BLaER1 treated with 17β-estradiol and CSF1 and Interleukin-3, amounts not matched to agents 10 nM and 100 nM (cell line): ENCODE results near the gene G6PC2.
A peak's percentile ranks its signal among the peaks of the same experiment; 100 is the strongest.
"Not testable (repeated sequence)": the region's sequence is repeated elsewhere in the genome, so short reads cannot be mapped to it uniquely, and the experiment has no call there.

Source experiments
- H3K27ac ChIP-seq, 11 experiments: shearing (Covaris generic); formaldehyde crosslinking; 2 replicates each; pipeline ENCODE4 v1.8.1; 2022
- H3K27me3 ChIP-seq, 11 experiments: shearing (Covaris generic); formaldehyde crosslinking; 2 replicates each; pipeline ENCODE4 v1.8.1; 2022
- H3K36me3 ChIP-seq, 11 experiments: shearing (Covaris generic); formaldehyde crosslinking; 2 replicates each; pipeline ENCODE4 v1.8.1; 2022
- H3K4me1 ChIP-seq, 10 experiments: shearing (Covaris generic); formaldehyde crosslinking; 2 replicates each; pipeline ENCODE4 v1.8.1; 2022
- H3K4me2 ChIP-seq, 11 experiments: shearing (Covaris generic); formaldehyde crosslinking; 2 replicates each; pipeline ENCODE4 v1.8.1; 2022
- H3K4me3 ChIP-seq, 10 experiments: shearing (Covaris generic); formaldehyde crosslinking; 2 replicates each; pipeline ENCODE4 v1.8.1; 2022
- H3K9ac ChIP-seq, 11 experiments: shearing (Covaris generic); formaldehyde crosslinking; 2 replicates each; pipeline ENCODE4 v1.8.1; 2022
- H3K9me3 ChIP-seq, 11 experiments: shearing (Covaris generic); formaldehyde crosslinking; replicated peaks in 1 of 11; 2 replicates each; pipeline ENCODE4 v1.8.1; 2022
- H4K20me1 ChIP-seq, 11 experiments: shearing (Covaris generic); formaldehyde crosslinking; 2 replicates each; pipeline ENCODE4 v1.8.1; 2022
- Cebpa-rat ChIP-seq, 11 experiments: shearing (Covaris generic); IDR thresholded peaks; 2 replicates each; pipeline ENCODE4 v1.8.1; 2022

Gene G6PC2

DNA sequence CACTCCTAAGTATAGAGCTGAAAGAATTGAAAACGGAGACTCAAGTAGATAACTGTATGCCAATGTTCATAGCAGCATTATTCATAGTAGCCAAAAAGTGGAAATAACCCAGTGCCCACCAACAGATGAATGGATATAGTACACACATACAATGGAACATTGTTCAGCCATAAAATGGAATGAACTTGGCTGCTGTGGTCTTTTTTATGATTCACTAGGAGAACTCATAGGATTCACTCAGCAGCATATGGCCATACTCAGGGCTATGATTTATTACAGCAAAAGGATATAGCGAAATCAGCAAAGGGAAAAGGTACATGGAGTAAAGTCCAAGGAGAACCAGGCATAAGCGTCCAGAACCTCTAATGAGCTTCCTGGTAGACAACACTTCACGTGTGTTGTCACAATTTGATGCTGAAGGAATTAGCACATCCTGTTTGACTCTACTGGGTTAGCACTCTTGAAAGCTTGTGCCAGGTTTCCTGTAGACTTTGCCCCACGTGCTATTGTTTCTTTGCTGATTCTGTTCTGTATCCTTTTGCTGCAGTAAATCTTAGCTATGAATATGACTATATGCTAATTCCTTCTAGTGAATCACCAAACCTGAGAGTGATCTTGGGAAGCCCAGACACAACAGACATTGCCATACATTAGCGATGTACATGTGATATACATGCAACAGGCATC is 26.6 kb upstream of the G6PC2 start:
- no peak overlapping the region for H3K27ac ChIP-seq
- H3K4me2 ChIP-seq = no peak overlapping the region
- H3K9ac ChIP-seq = no peak overlapping the region
- H3K4me1 ChIP-seq = 0 out of 20 replicates have a peak, but pooled peaks cover 0 to 8% (median 0%) of the 10 kb centered on the region in 10 experiments
- H3K4me3 ChIP-seq = no peak overlapping the region
- peaks cover 0 to 18% (median 8%) of the 10 kb centered on the region in 11 experiments; a peak in 9 of 22 replicates for H3K9me3 ChIP-seq
- peaks cover 11 to 61% (median 43%) of the 10 kb centered on the region in 11 experiments; a peak in 21 of 22 replicates for H3K36me3 ChIP-seq
- no peaks in the 10 kb centered on the region for H3K27me3 ChIP-seq
- no peaks in the 10 kb centered on the region for H4K20me1 ChIP-seq
- no peak for TF ChIP-seq Cebpa-rat (IDR thresholded peaks at IDR 0.05)

DNA sequence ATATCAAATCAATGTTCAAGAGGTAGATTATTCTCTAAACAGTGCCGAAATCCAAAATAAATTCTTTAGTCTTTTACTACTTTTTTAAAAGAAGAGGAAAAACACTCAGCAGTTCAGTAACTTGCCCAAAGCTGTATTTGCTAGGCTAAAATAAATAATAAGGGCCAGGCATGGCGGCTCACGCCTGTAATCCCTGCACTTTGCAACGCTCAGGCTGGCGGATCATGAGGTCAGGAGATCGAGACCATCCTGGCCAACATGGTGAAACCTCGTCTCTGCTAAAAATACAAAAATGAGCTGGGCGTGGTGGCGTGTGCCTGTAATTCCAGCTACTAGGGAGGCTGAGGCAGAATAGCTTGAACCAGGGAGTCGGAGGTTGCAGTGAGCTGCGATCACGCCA is 18.9 kb upstream of the G6PC2 start:
- not testable (repeated sequence) for H3K9ac ChIP-seq, H3K4me3 ChIP-seq, H3K4me2 ChIP-seq, H3K27ac ChIP-seq, H3K9me3 ChIP-seq, H4K20me1 ChIP-seq, H3K27me3 ChIP-seq
- Histone ChIP-seq H3K36me3 (peaks cover 0 to 75% (median 52%) of the 10 kb centered on the region in 11 experiments; a peak in 20 of 22 replicates), H3K4me1 (peaks cover 0 to 12% (median 0%) of the 10 kb centered on the region in 10 experiments; a peak in 3 of 20 replicates)

DNA sequence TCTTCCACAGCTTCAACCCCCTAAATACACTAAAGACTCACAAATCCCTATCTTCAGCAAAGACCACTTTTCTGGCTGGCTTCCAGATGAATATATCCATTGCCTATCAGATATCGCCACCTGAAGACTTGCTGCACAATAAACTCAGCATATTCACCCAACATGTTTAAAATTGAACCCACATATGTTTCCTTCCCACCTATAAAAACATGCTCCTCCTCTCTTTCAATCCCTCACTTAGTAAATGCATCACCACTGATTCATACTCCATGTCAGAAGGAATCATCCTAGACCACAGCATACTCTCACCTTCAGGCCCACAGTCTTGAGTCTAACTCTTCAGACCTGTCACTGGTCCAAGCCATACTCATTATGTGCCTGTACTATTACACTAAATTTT is 16.1 kb upstream of the G6PC2 start:
- no peaks in the 10 kb centered on the region for H3K27me3 ChIP-seq
- no peak overlapping the region for H3K9ac ChIP-seq
- H3K36me3 ChIP-seq = peaks cover 0 to 79% (median 58%) of the 10 kb centered on the region in 11 experiments; a peak in 19 of 22 replicates
- H3K27ac ChIP-seq = no peak overlapping the region
- H3K4me2 ChIP-seq = no peak overlapping the region
- peaks cover 0 to 1% (median 0%) of the 10 kb centered on the region in 11 experiments; a peak in 1 of 22 replicates for H3K9me3 ChIP-seq
- peaks cover 9 to 17% (median 10%) of the 10 kb centered on the region in 10 experiments for H3K4me1 ChIP-seq
- H3K4me3 ChIP-seq = no peak overlapping the region
- no peak for TF ChIP-seq Cebpa-rat (IDR thresholded peaks at IDR 0.05)
- H4K20me1 ChIP-seq = no peaks in the 10 kb centered on the region

DNA sequence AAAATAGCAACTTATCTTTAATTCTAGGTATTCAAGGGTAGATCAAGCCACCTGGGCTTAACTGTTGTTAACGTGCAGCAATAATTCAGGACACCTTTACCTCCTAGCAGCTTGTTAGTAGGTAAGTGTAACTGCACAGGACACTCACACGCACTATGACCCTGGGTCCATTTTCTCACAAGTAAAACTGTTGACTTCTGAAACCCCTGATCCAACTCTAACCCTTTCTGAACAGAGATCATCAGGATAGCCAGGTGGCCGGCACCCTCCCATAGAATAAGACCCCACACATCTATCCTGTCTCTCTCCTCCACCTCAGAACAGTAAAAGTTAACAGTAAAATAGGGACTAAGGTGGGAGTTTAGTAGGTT is 11.5 kb upstream of the G6PC2 start:
- H3K27me3 ChIP-seq = no peaks in the 10 kb centered on the region
- peaks cover 0 to 40% (median 38%) of the 10 kb centered on the region in 11 experiments; a peak in 19 of 22 replicates for H3K36me3 ChIP-seq
- TF ChIP-seq Cebpa-rat (IDR thresholded peaks at IDR 0.05) = no peak
- H4K20me1 ChIP-seq = no peaks in the 10 kb centered on the region
- peaks cover 10 to 15% (median 12%) of the 10 kb centered on the region in 10 experiments for H3K4me1 ChIP-seq
- no peaks in the 10 kb centered on the region; a peak in 1 of 22 replicates for H3K9me3 ChIP-seq
- H3K4me3 ChIP-seq = peak overlapping the region; percentile 63 to 87 (median 74)
- peak overlapping the region; percentile 73 to 97 (median 87) for H3K4me2 ChIP-seq
- H3K27ac ChIP-seq = peak overlapping the region in 9 of 11 experiments; percentile 75 to 92 (median 81); a peak in 18 of 22 replicates
- peak overlapping the region; percentile 75 to 93 (median 84) for H3K9ac ChIP-seq

DNA sequence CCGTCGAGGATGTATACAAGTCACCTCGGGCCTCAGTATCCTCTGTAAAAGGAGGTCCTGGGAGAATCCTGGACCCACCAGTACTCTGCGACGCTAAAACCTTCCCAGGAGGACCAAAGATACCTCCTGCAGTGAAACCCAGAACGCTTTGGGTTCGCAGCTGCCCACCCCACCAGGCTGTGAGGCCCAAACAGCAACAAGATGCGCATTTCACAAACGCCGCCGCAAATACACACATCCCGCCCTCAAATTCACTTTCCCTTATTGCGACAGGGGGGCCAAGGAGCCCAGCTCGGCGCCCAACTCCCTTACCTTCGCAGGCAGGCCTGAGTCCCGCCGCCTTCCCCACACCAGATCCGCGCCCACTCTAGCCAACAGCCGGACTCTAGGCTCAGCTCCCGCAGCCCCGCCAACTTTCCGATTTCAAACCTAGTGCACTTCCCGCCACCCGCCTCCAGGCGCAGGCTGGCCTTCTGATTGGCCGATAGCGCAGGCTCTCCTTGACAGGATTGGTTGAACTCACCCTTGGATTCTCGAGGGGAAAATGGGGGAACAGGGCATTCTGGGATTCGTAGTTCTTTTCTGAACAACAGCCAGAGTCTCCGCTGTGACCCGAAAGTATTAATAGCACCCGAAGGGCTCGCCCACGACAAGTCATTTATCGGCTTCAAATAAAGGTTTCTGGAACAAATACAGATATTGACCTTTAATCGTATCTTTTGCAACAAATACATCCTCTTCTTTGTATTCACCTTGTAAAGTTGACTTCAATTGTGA is 10.9 kb upstream of the G6PC2 start, which contains the start of gene SPC25:
TSS of gene SPC25 (minus strand) at position 425 of the 777 bp plus-strand sequence. CDS start 911 bp downstream, outside the sequence.
- Histone ChIP-seq H3K9ac (peak within 1 kb of the TSS; percentile 75 to 93 (median 84)), H3K27ac (peak within 1 kb of the TSS in 9 of 11 experiments; percentile 75 to 92 (median 81); a peak in 18 of 22 replicates), H3K27me3 (no peaks in the 10 kb centered on the region), H3K4me3 (peak within 1 kb of the TSS; percentile 63 to 87 (median 74)), H3K4me1 (peaks cover 10 to 15% (median 12%) of the 10 kb centered on the region in 10 experiments), H3K9me3 (no peaks in the 10 kb centered on the region; a peak in 1 of 22 replicates), H3K4me2 (peak within 1 kb of the TSS; percentile 73 to 97 (median 87)), H3K36me3 (peaks cover 0 to 34% (median 32%) of the 10 kb centered on the region in 11 experiments; a peak in 19 of 22 replicates), H4K20me1 (no peaks in the 10 kb centered on the region)
- no peak for TF ChIP-seq Cebpa-rat (IDR thresholded peaks at IDR 0.05)

DNA sequence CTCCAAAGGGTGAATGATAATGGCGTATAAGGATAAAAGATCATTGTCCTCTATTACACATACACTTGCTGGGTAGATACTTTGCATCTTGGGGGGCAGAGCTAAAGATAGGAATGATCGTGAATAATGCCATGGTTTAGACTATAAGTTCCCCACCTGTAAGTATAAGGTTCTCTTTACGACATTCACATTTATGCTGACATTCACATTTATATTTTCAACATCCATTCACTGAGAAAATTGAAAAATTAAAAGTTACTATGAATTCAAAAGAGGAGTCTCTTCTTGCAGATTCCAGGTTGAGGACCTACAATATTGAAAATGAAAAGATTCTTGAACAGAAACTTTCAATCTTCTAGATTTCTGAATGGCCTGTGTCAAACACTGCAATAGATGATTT is 8.8 kb upstream of the G6PC2 start:
- H3K4me2 ChIP-seq = no peak overlapping the region
- no peak for TF ChIP-seq Cebpa-rat (IDR thresholded peaks at IDR 0.05)
- peaks cover 0 to 14% (median 11%) of the 10 kb centered on the region in 11 experiments; a peak in 16 of 22 replicates for H3K36me3 ChIP-seq
- H3K27me3 ChIP-seq = no peaks in the 10 kb centered on the region
- no peak overlapping the region for H3K4me3 ChIP-seq
- H3K9ac ChIP-seq = no peak overlapping the region
- H3K9me3 ChIP-seq = no peaks in the 10 kb centered on the region; a peak in 1 of 22 replicates
- no peak overlapping the region for H3K27ac ChIP-seq
- peaks cover 10 to 15% (median 12%) of the 10 kb centered on the region in 10 experiments for H3K4me1 ChIP-seq
- H4K20me1 ChIP-seq = no peaks in the 10 kb centered on the region

DNA sequence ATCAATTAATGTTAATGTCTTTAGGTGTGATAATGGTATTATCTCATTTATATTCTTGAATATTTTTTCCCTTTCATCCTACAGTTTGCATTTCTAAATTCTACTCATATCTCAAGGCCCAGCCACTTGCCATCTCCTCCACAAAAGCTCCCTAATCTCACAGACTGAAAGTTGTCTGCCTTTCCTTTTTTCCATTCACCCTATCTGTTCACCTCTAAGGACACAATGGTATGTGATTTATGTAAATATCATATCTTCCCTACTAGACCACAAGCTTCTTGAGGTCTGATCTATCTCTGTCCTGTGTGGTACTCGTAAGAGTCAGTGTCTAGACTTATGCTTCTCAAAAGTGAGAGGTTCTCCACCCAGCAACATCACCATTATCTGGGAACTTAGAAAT is 7.0 kb upstream of the G6PC2 start:
- no peaks in the 10 kb centered on the region for H3K36me3 ChIP-seq
- TF ChIP-seq Cebpa-rat (IDR thresholded peaks at IDR 0.05) = no peak
- no peak overlapping the region for H3K4me2 ChIP-seq
- H3K9me3 ChIP-seq = no peaks in the 10 kb centered on the region
- H3K9ac ChIP-seq = no peak overlapping the region
- H3K4me1 ChIP-seq = peaks cover 9 to 14% (median 11%) of the 10 kb centered on the region in 10 experiments
- H4K20me1 ChIP-seq = no peaks in the 10 kb centered on the region
- H3K27me3 ChIP-seq = no peaks in the 10 kb centered on the region
- H3K27ac ChIP-seq = no peak overlapping the region
- no peak overlapping the region for H3K4me3 ChIP-seq

DNA sequence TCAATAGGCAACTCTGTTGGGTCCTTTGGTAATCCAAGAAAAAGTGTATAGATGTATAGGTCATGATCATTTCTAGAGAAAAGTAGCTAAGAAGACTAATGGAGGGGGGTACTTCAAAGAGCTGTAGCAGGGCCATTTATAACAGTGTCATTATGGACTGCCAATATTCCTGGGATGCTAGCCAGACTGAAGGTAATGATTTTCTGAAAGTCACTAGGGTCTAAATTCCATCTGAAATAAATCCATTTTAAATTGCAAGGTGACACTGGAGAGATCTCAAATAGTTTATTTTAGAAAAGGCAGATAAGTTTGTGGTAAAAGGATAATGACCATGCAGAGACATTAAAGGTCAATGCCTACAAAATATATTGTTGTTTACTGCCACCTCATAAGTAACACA is 6.4 kb upstream of the G6PC2 start:
- TF ChIP-seq Cebpa-rat (IDR thresholded peaks at IDR 0.05) = no peak
- H3K9me3 ChIP-seq = no peaks in the 10 kb centered on the region
- no peaks in the 10 kb centered on the region for H3K27me3 ChIP-seq

DNA sequence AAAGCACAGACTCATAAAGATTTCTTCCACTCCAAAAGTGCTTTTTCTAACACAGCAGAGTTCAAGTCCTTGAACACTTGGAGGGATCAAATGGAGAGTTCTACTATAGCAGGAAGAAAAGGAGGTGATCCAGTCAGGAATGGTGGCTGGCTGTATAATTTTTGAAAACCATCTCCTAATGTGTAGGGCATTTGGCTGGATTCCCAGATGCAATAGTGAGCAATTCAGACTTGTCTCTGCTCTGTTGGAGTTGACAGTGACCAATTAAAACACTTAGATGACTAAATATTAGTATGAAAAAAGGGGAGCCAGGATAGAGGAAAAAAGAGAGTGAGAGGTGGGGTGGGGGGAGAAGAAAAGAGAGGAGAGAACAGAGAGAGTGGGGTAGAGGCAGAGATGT is 5.3 kb upstream of the G6PC2 start:
- Histone ChIP-seq H3K4me3 (no peak overlapping the region), H3K9ac (no peak overlapping the region), H3K4me1 (peaks cover 0 to 2% (median under 1%) of the 10 kb centered on the region in 10 experiments; a peak in 4 of 20 replicates), H3K9me3 (no peaks in the 10 kb centered on the region), H4K20me1 (no peaks in the 10 kb centered on the region), H3K27ac (no peak overlapping the region), H3K27me3 (no peaks in the 10 kb centered on the region), H3K4me2 (no peak overlapping the region), H3K36me3 (no peaks in the 10 kb centered on the region)
- no peak for TF ChIP-seq Cebpa-rat (IDR thresholded peaks at IDR 0.05)

More for the DNA sequence above, 6.4 kb upstream of the G6PC2 start:
- Histone ChIP-seq H3K27ac (no peak overlapping the region), H3K36me3 (no peaks in the 10 kb centered on the region), H3K9ac (no peak overlapping the region), H4K20me1 (no peaks in the 10 kb centered on the region), H3K4me2 (no peak overlapping the region), H3K4me3 (no peak overlapping the region), H3K4me1 (peaks cover 3 to 8% (median 5%) of the 10 kb centered on the region in 10 experiments; a peak in 18 of 20 replicates)
